H1 (cell line): ENCODE results near the gene LRCH1. TPM values are rescaled to one million over a fixed set of nuclear protein-coding genes. Genes with fewer than 3 reads are reported as not detected.

ENCODE experiments used
- CTCF ChIA-PET: fragments of 300-600 bp; sonication (Branson Sonifier 250); formaldehyde crosslinking; loops from one replicate; lab custom pipeline; 2021; ENCODE audit not compliant: partially characterized antibody; lab: Charles Lee
- POLR2A ChIA-PET: fragments of 300-600 bp; sonication (Branson Sonifier 250); formaldehyde crosslinking; loops from one replicate; lab custom pipeline; 2021; ENCODE audit warnings: inconsistent platforms; ENCODE audit not compliant: partially characterized antibody; lab: Charles Lee
- DNase-seq, 2 experiments: peaks; one replicate each; pipeline versions ENCODE4 v3.0.0 to v3.0.0-alpha.2; 2010 to 2022; ENCODE audit warnings: low spot score in 2 of 2, low read depth in 1 of 2, mixed read lengths in 1 of 2
- FAIRE-seq: peaks from 2 replicates; lab custom pipeline; 2011; peaks lifted over from hg19 to GRCh38; lab: Jason Lieb, UNC
- H2AFZ ChIP-seq: 2 replicates; pipeline ENCODE4 v1.8.1; 2012; ENCODE audit warnings: low read length, inconsistent platforms
- H2AK5ac ChIP-seq: 2 replicates; pipeline ENCODE4 v1.6.1; 2013; ENCODE audit warnings: low read depth, low read length
- H2BK120ac ChIP-seq: replicated peaks from 2 replicates; pipeline ENCODE3; 2013; ENCODE audit warnings: low read depth, low read length, inconsistent platforms
- H2BK12ac ChIP-seq: 2 replicates; pipeline ENCODE4 v1.6.1; 2013; ENCODE audit warnings: low read depth, low read length
- H2BK15ac ChIP-seq: 2 replicates; pipeline ENCODE4 v1.6.1; 2013; ENCODE audit warnings: low read length
- H2BK20ac ChIP-seq: 2 replicates; pipeline ENCODE4 v1.6.1; 2013; ENCODE audit warnings: low read length
- H2BK5ac ChIP-seq: 2 replicates; pipeline ENCODE4 v1.6.1; 2013; ENCODE audit warnings: low read depth, low read length
- H3K14ac ChIP-seq: 2 replicates; pipeline ENCODE4 v1.6.1; 2013; ENCODE audit warnings: inconsistent platforms; ENCODE audit not compliant: insufficient read length
- H3K18ac ChIP-seq: 2 replicates; pipeline ENCODE4 v1.6.1; 2013; ENCODE audit warnings: low read length; ENCODE audit errors: extremely low read depth
- H3K23ac ChIP-seq: 2 replicates; pipeline ENCODE4 v1.6.1; 2013; ENCODE audit warnings: inconsistent platforms; ENCODE audit not compliant: insufficient read length
- H3K23me2 ChIP-seq: 2 replicates; pipeline ENCODE4 v1.6.1; 2013; ENCODE audit warnings: low read depth, low read length
- H3K27ac ChIP-seq: 2 replicates; pipeline ENCODE4 v1.6.1; 2011; ENCODE audit warnings: low read depth, low read length, inconsistent platforms
- H3K27me3 ChIP-seq, 4 experiments: replicated peaks in 1 of 4; 1 replicate in 1 of 4; 2 replicates in 3 of 4; pipeline versions ENCODE4 v1.6.1 to v1.8.1; 2011 to 2013; ENCODE audit warnings: low read length in 3 of 4, mild to moderate bottlenecking in 3 of 4, inconsistent platforms in 2 of 4, mixed read lengths in 2 of 4, moderate library complexity in 1 of 4; ENCODE audit not compliant: control insufficient read depth in 3 of 4, insufficient read depth in 3 of 4; ENCODE audit errors: extremely low read depth in 1 of 4
- H3K36me3 ChIP-seq, 4 experiments: 2 replicates each; pipeline versions ENCODE4 v1.6.1 to v1.8.1; 2011 to 2013; ENCODE audit warnings: mild to moderate bottlenecking in 4 of 4, low read length in 3 of 4, moderate library complexity in 2 of 4, control low read depth in 1 of 4, inconsistent platforms in 1 of 4; ENCODE audit not compliant: insufficient read depth in 4 of 4, control insufficient read depth in 2 of 4
- H3K4ac ChIP-seq: replicated peaks from 2 replicates; pipeline ENCODE3; 2013; ENCODE audit warnings: low read length, low read depth, mixed read lengths, inconsistent platforms; ENCODE audit not compliant: insufficient read length
- H3K4me1 ChIP-seq, 4 experiments: replicated peaks in 1 of 4; 1 replicate in 1 of 4; 2 replicates in 3 of 4; pipeline versions ENCODE4 v1.6.1 to v1.8.1; 2011 to 2013; ENCODE audit warnings: low read length in 3 of 4, inconsistent platforms in 2 of 4, mixed read lengths in 1 of 4; ENCODE audit not compliant: insufficient read depth in 4 of 4, control insufficient read depth in 3 of 4
- H3K4me2 ChIP-seq, 2 experiments: 2 replicates each; pipeline versions ENCODE4 v1.6.1 to v1.8.1; 2011 to 2013; ENCODE audit warnings: low read depth in 2 of 2, low read length in 2 of 2, control low read depth in 1 of 2, inconsistent platforms in 1 of 2, mild to moderate bottlenecking in 1 of 2; ENCODE audit not compliant: insufficient read depth in 1 of 2
- H3K4me3 ChIP-seq, 4 experiments: fragments of 200-600, 300-600 bp in 1 of 4; sonication (generic), shearing (Covaris generic), sonication (Bioruptor Twin) in 1 of 4; 2 replicates each; pipeline versions ENCODE4 v1.5.1 to v1.8.1; 2011 to 2016; ENCODE audit warnings: low read length in 4 of 4, low read depth in 3 of 4, control low read depth in 2 of 4, inconsistent platforms in 2 of 4, mild to moderate bottlenecking in 2 of 4, mixed read lengths in 1 of 4, moderate library complexity in 1 of 4; ENCODE audit not compliant: insufficient read depth in 2 of 4; ENCODE audit errors: extremely low read depth in 1 of 4
- H3K56ac ChIP-seq: replicated peaks from 2 replicates; pipeline ENCODE3; 2013; ENCODE audit warnings: low read depth, mild to moderate bottlenecking, mixed read lengths, low read length, inconsistent platforms; ENCODE audit not compliant: insufficient read length
- H3K79me1 ChIP-seq: 2 replicates; pipeline ENCODE4 v1.6.1; 2013; ENCODE audit warnings: low read depth, low read length, control low read depth
- H3K79me2 ChIP-seq, 2 experiments: 2 replicates each; pipeline versions ENCODE4 v1.6.1 to v1.8.1; 2012 to 2013; ENCODE audit warnings: low read length in 2 of 2, mild to moderate bottlenecking in 2 of 2, inconsistent platforms in 1 of 2; ENCODE audit not compliant: insufficient read depth in 2 of 2, control insufficient read depth in 1 of 2
- H3K9ac ChIP-seq, 4 experiments: replicated peaks in 1 of 4; 1 replicate in 1 of 4; 2 replicates in 3 of 4; pipeline versions ENCODE4 v1.6.1 to v1.8.1; 2011 to 2013; ENCODE audit warnings: low read depth in 3 of 4, low read length in 3 of 4, control low read depth in 2 of 4, mild to moderate bottlenecking in 2 of 4, moderate library complexity in 2 of 4, inconsistent platforms in 1 of 4; ENCODE audit errors: extremely low read depth in 1 of 4
- H3K9me3 ChIP-seq, 2 experiments: 2 replicates each; pipeline versions ENCODE4 v1.6.1 to v1.8.1; 2012 to 2013; ENCODE audit warnings: mild to moderate bottlenecking in 2 of 2, moderate library complexity in 2 of 2, control low read depth in 1 of 2, inconsistent platforms in 1 of 2, low read depth in 1 of 2, low read length in 1 of 2, mixed read lengths in 1 of 2; ENCODE audit not compliant: insufficient read depth in 2 of 2
- H4K20me1 ChIP-seq, 2 experiments: replicated peaks in 1 of 2; 2 replicates each; pipeline versions ENCODE3 to v1.8.1; 2011 to 2013; ENCODE audit warnings: inconsistent platforms in 2 of 2, low read length in 2 of 2, mild to moderate bottlenecking in 1 of 2; ENCODE audit not compliant: insufficient read depth in 2 of 2, control insufficient read depth in 1 of 2
- H4K5ac ChIP-seq: 2 replicates; pipeline ENCODE4 v1.6.1; 2013; ENCODE audit warnings: low read length, low read depth, mixed read lengths, inconsistent platforms; ENCODE audit not compliant: insufficient read length
- H4K8ac ChIP-seq: 2 replicates; pipeline ENCODE4 v1.8.0; 2013; ENCODE audit warnings: mild to moderate bottlenecking, moderate library complexity, low read length, inconsistent platforms; ENCODE audit not compliant: insufficient read depth; ENCODE audit errors: extremely low read depth
- H4K91ac ChIP-seq: replicated peaks from 2 replicates; pipeline ENCODE3; 2013; ENCODE audit warnings: low read length, mixed read lengths, inconsistent platforms; ENCODE audit not compliant: insufficient read length
- ASH2L ChIP-seq: fragments of 200-600, 300-600 bp; sonication (generic); IDR thresholded peaks from one replicate; pipeline ENCODE4 v1.7.1; 2017; ENCODE audit warnings: low read length
- CHD1 ChIP-seq: IDR thresholded peaks from 2 replicates; pipeline ENCODE4 v1.6.1; 2012; ENCODE audit warnings: low read depth, low read length, improper control_type of control experiment
- EZH2 ChIP-seq: fragments of 200-600 bp; sonication (generic); IDR thresholded peaks from 2 replicates; pipeline ENCODE4 v1.7.1; 2012; ENCODE audit warnings: low read depth, mild to moderate bottlenecking, moderate library complexity, low read length, inconsistent platforms; ENCODE audit not compliant: severe bottlenecking
- KDM5A ChIP-seq: fragments of 200-600 bp; IDR thresholded peaks from 2 replicates; pipeline ENCODE4 v1.7.1; 2012; ENCODE audit warnings: mild to moderate bottlenecking, low read length, inconsistent platforms, mixed read lengths
- POLR2A ChIP-seq, 2 experiments: IDR thresholded peaks; 1 replicate in 1 of 2; 2 replicates in 1 of 2; pipeline ENCODE4 v1.6.1; 2011; ENCODE audit warnings: low read depth in 2 of 2, low read length in 2 of 2, mild to moderate bottlenecking in 2 of 2; ENCODE audit errors: control extremely low read depth in 1 of 2
- POU5F1 ChIP-seq: IDR thresholded peaks from 2 replicates; pipeline ENCODE4 v1.6.1; 2011; ENCODE audit warnings: low read depth, mild to moderate bottlenecking, low read length, moderate library complexity
- SAP30 ChIP-seq: fragments of 300-600 bp; sonication (generic); IDR thresholded peaks from 2 replicates; pipeline ENCODE4 v1.7.1; 2012; ENCODE audit warnings: low read length, moderate library complexity, mild to moderate bottlenecking, inconsistent platforms; ENCODE audit not compliant: insufficient read depth, insufficient replicate concordance
- SIX5 ChIP-seq: IDR thresholded peaks from 2 replicates; pipeline ENCODE4 v1.6.1; 2011; ENCODE audit warnings: mild to moderate bottlenecking, low read depth, low read length
- SP2 ChIP-seq: IDR thresholded peaks from 2 replicates; pipeline ENCODE4 v1.6.1; 2012; ENCODE audit warnings: mild to moderate bottlenecking, low read length, inconsistent platforms
- SP4 ChIP-seq: IDR thresholded peaks from 2 replicates; pipeline ENCODE4 v1.6.1; 2012; ENCODE audit warnings: low read length, inconsistent platforms
- whole genome bisulfite sequencing, 2 experiments: shearing (Covaris generic) in 1 of 2; methylation state at CpG; one replicate each; pipeline versions ENCODE4 v1.1.6 to v1.1.7; 2013 to 2015; ENCODE audit warnings: low lambda C conversion rate in 2 of 2, mixed read lengths in 2 of 2, inconsistent platforms in 1 of 2, low coverage in 1 of 2, missing lambda C conversion rate in 1 of 2; ENCODE audit not compliant: insufficient replicate concordance in 2 of 2, insufficient coverage in 1 of 2, insufficient read length in 1 of 2; ENCODE audit errors: extremely low coverage in 1 of 2, missing lambda C conversion rate in 1 of 2; 5-methylcytosine and 5-hydroxymethylcytosine counted together
- polyA plus RNA-seq, 7 experiments: library from polyadenylated mRNA; depleted of rRNA in 3 of 7; stranded (reverse) in 5 of 7; unstranded in 2 of 7; fragments of >200 nt in 5 of 7; fragments of 200-250 nt in 2 of 7; gene quantifications; 1 replicate in 5 of 7; 2 replicates in 1 of 7; 4 replicates in 1 of 7; pipeline versions ENCODE4 v1.2.1 to v1.2.3, GENCODE V29; 2011 to 2013; ENCODE audit warnings: missing spikeins in 2 of 7, mixed read lengths in 2 of 7
- total RNA-seq: library from RNA; stranded (reverse); fragmentation: NEBNext Ultra II Directional; extraction: Animal tissue kit (Norgen Biotek cat#: 25700); gene quantifications from 2 replicates; pipeline ENCODE4 v1.2.1, GENCODE V29; 2021

Gene LRCH1
- total and polyA plus RNA-seq, 2 of the 8 experiments (the other 6 are each of a cell fraction or from before 2014, with no cell fraction given): 3.0 to 10.1 TPM

- no peak overlapping the region for H4K8ac ChIP-seq
- no peak overlapping the region for H3K14ac ChIP-seq
- H3K23me2 ChIP-seq: peaks cover 13% of the 10 kb centered on the region
- peaks cover 0 to 18% of the 10 kb centered on the region in 2 experiments; a peak in 3 of 4 replicates for H3K79me2 ChIP-seq
- H3K56ac ChIP-seq: no peak overlapping the region
- no peak overlapping the region for H2BK15ac ChIP-seq
- no peak overlapping the region for H3K4me3 ChIP-seq
- H3K9ac ChIP-seq: no peak overlapping the region
- 86% methylated on average over 2 of the region's 2 CpGs; no CpG with 5 or more reads in 1 of the 2 experiments for WGBS, 2 experiments
- H2AK5ac ChIP-seq: no peak overlapping the region
- H3K23ac ChIP-seq: no peak overlapping the region
- CTCF ChIA-PET: interaction anchor here (0.7 to 2.8 kb wide), 21 partner anchors 9 to 214 kb away, joined by 3 to 64 read pairs (median 4); no protein-coding TSS in a partner anchor
- H3K9me3 ChIP-seq: no peaks in the 10 kb centered on the region
- no peaks in the 10 kb centered on the region for H3K36me3 ChIP-seq
- H3K4ac ChIP-seq: no peak overlapping the region
- no peak overlapping the region for H3K27ac ChIP-seq
- DNase-seq (no peak), FAIRE-seq (no peak)
- no peaks in the 10 kb centered on the region for H4K20me1 ChIP-seq
- H3K4me2 ChIP-seq: no peak overlapping the region
- peaks cover 0 to 22% (median 7%) of the 10 kb centered on the region in 4 experiments; a peak in 4 of 7 replicates for H3K27me3 ChIP-seq
- H2AFZ ChIP-seq: no peak overlapping the region
- peaks cover 0 to 14% (median 2%) of the 10 kb centered on the region in 4 experiments; a peak in 4 of 7 replicates for H3K4me1 ChIP-seq
- TF ChIP-seq POLR2A (IDR thresholded peaks at IDR 0.05; ENCODE audit: control extremely low read depth in 1 of 2, low read depth in 2 of 2, low read length in 2 of 2) (no peak), CHD1 (no peak), KDM5A (no peak), EZH2 (no peak), SP2 (no peak), SAP30 (no peak), POU5F1 (no peak), ASH2L (no peak), SP4 (no peak), SIX5 (no peak)
- H2BK5ac ChIP-seq: no peak overlapping the region
- H2BK120ac ChIP-seq: no peak overlapping the region
- POLR2A ChIA-PET: no interaction called here
- H3K18ac ChIP-seq: no peak overlapping the region
- no peak overlapping the region for H4K5ac ChIP-seq
- H2BK20ac ChIP-seq: no peak overlapping the region
- H4K91ac ChIP-seq: no peak overlapping the region
- H3K79me1 ChIP-seq: no peaks in the 10 kb centered on the region; the same call in 1 of the 2 replicates
- H2BK12ac ChIP-seq: no peak overlapping the region
Observed at GRCh38 chr13:46550822-46551221, 2.1 kb upstream of the LRCH1 start.
